ENCODE results near the gene GPR146.

GPR146 gene

GRCh38 chr7:1097120-1097504 lies 52.8 kb downstream of the GPR146 start:
- DNase-seq = no peak

DNA sequence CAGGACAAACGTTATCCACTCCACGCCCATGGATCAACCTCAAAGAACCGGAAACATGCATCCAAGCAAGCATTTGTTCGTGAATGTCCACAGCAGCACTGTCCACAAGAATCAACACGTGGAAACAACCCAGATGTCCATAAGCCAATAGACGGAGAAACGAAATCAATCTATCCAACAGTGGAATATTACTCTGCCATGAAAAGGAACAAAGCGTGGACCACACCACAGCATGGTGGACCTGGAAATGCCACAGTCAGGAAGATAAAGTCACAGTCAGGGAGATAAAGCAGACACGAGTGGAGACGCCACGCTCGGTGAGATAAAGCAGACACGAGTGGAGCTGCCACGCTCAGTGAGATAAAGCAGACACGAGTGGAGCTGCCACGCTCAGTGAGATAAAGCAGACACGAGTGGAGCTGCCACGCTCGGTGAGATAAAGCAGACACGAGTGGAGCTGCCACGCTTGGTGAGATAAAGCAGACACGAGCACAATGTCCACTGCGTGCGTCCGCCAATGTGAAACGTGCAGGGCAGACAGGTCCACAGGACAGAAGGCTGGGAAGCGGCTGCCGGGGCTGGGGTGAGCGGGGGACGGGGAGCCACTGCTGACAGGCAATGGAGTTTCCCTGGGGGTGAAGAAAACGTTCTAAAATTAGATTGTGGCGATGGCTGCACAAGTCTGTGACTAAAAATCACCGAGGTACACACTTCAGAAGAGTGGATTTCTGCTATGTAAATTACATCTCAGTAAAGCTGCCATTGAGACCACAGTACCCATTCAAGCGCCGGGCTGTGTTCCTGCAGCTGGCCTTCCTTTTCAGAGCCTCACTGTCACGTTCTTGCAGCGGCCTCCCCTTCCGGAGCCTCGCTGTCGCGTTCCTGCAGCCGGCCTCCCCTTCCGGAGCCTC lies 54.2 kb downstream of the GPR146 start:
- DNase-seq = no peak

DNA sequence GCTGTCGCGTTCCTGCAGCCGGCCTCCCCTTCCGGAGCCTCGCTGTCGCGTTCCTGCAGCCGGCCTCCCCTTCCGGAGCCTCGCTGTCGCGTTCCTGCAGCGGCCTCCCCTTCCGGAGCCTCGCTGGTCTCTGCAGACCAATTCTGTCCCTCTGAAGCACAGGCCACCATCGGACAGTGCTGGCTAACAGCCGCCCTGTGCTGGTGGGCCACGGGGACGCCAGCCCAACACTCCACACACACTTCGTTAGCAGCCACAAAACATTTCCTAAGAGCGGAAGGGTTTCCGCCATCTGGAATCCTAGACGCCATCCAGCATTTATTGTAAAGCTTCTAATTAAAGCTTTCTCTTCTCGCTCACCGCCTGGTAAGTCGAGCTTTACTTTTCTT lies 54.8 kb downstream of the GPR146 start:
- DNase-seq = no peak

GRCh38 chr7:1099637-1100036 lies 55.3 kb downstream of the GPR146 start:
- no peak for DNase-seq

DNA sequence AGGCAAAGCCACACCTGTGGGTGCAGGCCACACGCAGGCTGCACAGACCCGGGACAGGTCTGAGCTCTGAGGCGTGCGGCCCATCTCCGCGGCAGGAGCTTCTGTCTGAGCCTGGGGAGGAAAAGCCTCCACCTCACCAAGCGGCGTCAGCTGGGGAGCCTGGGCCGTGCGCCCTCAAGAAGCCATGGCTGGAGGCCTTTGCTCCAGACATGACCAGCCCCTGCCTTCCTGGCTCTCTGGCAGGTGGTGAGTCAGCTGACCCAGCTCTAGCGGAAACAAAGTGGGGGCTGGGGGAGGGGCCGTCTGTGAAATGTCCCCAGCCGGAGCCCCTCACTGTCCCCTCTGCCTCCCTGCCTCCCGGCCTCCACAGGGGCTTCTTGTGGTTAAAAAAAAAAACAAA lies 56.0 kb downstream of the GPR146 start:
- DNase-seq = no peak

GRCh38 chr7:1100834-1101562 lies 56.7 kb downstream of the GPR146 start:
- DNase-seq = no peak

DNA sequence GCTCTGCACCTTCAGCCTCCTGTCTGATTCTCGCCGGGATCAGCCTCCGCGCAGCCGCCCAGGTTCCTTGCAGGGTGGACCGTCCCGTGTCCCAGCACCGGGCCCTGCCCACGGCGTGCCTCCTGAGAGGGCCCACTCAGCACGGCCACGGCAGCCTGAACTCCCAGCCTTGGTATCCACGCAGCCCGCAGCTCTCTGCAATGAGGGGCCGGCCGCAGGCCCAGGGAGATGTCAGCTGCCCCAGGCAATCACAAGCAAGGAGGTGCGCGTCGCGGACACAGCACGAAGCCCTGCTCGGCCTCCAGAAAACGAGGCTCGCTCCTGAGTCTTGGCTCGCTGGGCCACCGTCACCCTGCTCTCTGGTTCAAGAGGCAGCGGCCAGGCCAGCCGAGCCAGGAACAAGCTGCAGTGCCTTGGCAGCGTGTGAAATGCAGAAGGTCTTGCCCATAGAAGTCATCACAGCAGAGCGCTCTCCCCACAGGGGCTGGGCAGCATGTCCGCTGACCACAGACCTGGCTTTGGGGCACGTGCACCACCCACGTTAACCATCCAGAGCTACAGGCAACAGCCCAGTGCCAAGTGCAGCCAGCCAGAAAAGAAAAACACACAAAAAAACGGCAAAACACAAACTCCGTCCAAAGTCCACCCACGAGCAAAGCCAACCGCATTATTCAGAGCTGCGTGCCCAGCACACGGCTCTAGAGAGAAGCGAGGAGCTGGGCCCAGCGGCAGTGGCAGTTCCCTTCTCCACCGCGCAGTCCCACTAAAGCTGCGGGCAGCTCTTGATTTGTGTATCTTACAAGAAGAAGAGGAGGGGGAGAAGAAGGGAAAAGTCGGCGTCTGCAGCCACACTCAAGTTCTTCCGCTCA lies 57.5 kb downstream of the GPR146 start:
- no peak for DNase-seq

DNA sequence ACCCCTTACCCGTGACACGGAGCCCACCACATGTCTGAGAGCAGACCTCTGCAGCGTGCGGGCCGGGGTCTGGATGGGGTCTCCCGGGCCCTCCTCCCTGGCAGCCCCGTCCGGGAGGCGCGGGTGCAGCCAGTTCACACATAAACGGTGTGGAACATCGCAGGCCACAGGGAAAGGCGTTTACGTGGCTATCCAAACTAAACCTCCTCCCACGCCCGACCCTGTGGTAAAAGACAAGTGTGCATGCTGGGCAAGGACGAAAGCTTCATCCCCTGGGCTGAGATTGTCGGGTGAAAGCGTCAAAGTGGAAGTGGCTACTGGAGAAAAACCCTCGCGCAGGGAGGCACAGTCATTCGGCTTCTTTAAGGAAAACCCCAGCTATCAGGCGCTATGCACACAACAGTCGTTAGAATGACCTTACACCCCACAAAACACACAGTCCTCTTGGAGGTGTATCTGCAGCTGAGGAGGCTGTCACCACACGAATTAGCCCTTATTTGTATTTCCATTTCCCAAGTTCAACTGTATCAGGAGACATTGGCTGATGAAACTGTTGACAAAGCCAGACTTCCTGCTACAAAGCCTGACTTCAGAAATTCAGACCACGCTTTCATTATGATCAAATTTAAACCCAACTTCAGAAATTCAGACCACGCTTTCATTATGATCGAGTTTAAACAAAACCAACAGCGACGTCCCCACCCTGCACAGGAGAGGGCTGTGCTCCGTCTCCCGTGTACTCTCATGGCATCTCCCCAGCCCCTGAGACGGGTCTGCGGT lies 58.9 kb downstream of the GPR146 start:
- DNase-seq = no peak

GRCh38 chr7:1103789-1104515 lies 59.6 kb downstream of the GPR146 start:
- no peak for DNase-seq

- no peak for DNase-seq
Measured at GRCh38 chr7:1104516-1105179, 60.3 kb downstream of the GPR146 start.

DNA sequence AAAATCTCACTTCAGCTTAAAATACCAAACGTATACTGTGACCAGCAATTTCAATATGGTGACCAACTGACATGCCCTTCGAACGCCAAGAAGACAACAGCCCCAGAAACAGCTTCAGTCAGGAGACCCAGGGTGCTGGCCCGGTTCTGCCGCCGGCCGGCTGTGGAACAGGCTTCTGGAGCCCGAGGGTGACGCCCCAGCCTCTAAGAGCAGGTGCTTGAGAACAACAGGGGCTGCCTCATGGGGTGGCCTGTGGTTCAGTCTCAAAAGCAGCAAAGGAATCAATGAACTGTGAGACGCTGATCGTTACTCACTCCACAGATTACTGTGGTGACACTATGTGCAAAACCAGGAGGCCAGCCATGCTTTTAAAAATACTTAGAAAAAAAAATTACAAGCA lies 60.8 kb downstream of the GPR146 start:
- DNase-seq = no peak

DNA sequence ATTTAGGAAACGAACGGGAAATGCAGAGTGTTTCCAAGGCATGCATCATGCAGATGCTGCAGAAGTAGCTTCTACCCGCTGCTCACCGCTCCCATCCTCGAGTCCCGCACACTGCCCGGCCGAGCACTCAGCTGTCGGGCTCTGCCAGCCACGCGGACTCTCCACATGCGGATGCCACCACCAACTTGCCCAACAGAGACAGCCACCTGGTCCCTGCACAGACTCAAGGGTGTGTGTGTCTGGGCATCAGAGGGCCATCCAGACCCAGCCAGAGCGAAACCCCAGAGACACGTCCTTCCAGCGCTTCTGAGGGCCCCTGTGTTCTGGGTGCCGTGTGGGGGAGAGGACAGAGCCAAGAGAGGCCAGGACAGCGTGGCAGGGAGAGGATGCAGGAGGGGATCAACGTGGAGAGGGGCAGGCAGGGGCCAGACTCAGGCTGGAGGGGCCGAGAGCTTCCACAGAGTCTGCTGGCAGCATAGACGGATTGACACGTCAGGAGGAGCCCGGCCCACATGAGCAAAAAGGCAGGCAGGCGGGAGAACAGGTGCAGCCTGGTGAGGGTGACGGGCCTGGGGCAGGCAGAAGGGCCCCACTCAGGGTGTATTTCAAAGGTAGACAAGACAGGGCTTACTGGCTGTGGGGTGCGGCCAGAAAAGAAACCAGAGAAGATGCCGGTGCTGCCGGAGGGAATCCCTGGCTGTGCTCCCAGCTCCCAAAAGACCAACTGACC lies 61.9 kb downstream of the GPR146 start:
- DNase-seq = no peak

- no peak for DNase-seq
Measured at GRCh38 chr7:1106793-1107421, 62.6 kb downstream of the GPR146 start.

GRCh38 chr7:1108264-1108920 lies 64.0 kb downstream of the GPR146 start:
- DNase-seq = no peak

All from activated T-cell treated with anti-CD3 and anti-CD28 coated beads for 4 hours (primary cell).